GM21737 (cell line): ENCODE measurements around the gene CDC40.
"Not testable (repeated sequence)": the region's sequence is repeated elsewhere in the genome, so short reads cannot be mapped to it uniquely, and the experiment has no call there.

Source experiments
- ATAC-seq: cut with Tn5 transposase; IDR thresholded peaks from one replicate; pipeline ENCODE4 v1.9.1; 2021; ENCODE audit warnings: mild to moderate bottlenecking, moderate library complexity; ENCODE audit not compliant: unreplicated experiment

The CDC40 gene

DNA sequence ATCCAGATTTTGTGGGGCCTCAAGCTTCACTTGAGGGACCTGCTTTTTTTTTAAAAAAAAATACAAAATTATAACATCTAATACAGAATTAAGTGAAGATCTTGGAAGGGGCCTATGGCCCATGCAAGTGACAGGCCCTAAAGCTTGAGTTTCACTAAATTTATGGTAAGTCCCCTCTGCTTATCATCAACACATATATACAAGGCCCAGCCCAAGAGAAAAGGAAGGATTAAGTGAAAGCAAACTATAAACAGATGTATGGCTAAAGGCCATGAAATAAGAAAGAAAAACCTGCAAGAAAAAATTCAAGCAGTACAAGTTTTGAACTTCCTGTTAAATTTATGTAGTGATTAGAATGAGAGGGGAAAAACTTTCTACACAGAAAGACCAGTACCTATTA is 86.8 kb downstream of the CDC40 start:
- no peak for ATAC-seq

DNA sequence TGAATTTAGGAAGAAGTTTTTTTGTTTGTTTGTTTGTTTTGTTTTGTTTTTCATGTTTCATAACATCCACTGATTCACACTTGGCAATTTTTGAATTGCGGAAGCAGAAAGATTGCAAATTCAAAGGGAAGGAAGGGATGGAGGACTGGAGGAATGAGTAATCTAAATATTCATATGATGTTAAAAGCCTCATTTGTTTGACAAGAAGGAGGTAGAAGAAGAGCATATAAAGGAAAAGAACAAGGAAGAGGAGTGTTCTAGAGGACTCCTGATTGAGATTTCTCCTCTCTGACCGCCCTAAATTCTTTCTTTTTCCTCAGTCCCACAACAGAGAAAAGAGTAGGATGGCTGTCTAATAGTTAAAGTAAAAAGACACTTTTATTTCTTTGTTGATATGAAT is 89.4 kb downstream of the CDC40 start:
- no peak for ATAC-seq

DNA sequence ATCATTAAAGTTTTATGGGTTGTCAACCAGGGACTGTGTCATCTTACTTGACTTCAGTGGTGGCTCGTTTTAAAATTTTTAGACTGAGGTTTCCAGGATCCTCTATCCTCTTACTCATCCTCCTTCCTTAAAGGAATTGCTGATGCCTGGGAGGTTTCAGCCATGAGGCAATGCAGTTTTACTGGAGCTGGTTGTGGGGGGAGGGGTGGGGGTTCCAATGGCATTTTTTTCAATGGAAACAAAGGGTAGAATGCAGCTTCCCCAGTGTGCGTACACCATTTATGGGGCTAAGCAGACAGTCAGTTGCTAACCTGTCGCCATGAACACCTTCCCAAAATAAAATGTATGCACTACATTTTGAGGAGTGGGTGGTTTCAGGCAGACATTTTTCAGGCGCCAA is 89.9 kb downstream of the CDC40 start:
- ATAC-seq = no peak

DNA sequence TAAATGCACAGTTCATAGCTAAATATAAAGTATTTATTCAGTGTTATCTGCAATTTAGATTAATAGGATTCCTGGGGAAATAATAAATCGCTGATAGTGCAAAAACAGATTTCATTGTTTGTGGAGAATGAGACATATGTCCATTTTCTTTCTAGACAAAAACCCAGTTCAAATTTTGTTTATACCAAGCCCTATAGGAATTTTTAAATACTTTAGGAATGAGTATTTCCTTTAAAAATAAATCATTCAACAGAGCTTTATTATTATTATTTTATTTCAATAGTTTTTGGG is 91.5 kb downstream of the CDC40 start:
- no peak for ATAC-seq

DNA sequence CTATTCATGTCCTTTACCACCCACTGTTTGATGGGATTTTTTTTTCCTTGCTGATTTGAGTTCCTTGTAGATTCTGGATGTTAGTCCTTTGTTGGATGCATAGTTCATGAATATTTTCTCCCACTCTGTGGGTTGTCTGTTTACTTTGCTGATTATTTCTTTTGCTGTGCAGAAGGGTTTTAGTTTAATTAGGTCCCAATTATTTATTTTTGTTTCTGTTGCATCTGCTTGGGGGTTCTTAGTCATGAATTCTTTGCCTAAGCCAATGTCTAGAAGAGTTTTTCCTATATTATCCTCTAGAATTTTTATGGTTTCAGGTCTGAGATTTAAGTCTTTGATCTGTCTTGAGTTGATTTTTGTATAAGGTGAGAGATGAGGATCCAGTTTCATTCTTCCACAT is 92.6 kb downstream of the CDC40 start:
- not testable (repeated sequence) for ATAC-seq

- no peak for ATAC-seq
Observed at GRCh38 chr6:110277100-110277665, 97.0 kb downstream of the CDC40 start.
